GM23338 (cell line): Measurements from ENCODE around the gene PLEKHD1. TPM values are rescaled to one million over a fixed set of nuclear protein-coding genes. Genes with fewer than 3 reads are reported as not detected.

Source experiments
- ATAC-seq: fragments of 200-7000 bp; cut with Tn5 transposase; 3 replicates; pipeline ENCODE4 v1.9.1; 2020
- DNase-seq: peaks from one replicate; pipeline ENCODE4 v3.0.0-alpha.2; 2015; ENCODE audit warnings: low spot score
- H2AFZ ChIP-seq: fragments of 200-600 bp; sonication (generic); 2 replicates; pipeline ENCODE4 v1.8.0; 2016; ENCODE audit warnings: antibody characterized with exemption, mild to moderate bottlenecking, moderate library complexity
- H3F3A ChIP-seq: fragments of 200-600 bp; sonication (generic); replicated peaks from 2 replicates; pipeline ENCODE4 v1.8.0; 2017; ENCODE audit warnings: antibody characterized with exemption, mixed run types, low read depth
- H3K27ac ChIP-seq: fragments of 200-600 bp; sonication (generic); 2 replicates; pipeline ENCODE4 v1.6.1; 2016; ENCODE audit warnings: low read depth
- H3K27me3 ChIP-seq: fragments of 200-600 bp; sonication (generic); 2 replicates; pipeline ENCODE4 v1.8.0; 2016; ENCODE audit warnings: mild to moderate bottlenecking, mixed run types, moderate library complexity; ENCODE audit not compliant: insufficient read depth
- H3K36me3 ChIP-seq: fragments of 200-600 bp; sonication (generic); 2 replicates; pipeline ENCODE4 v1.8.0; 2016; ENCODE audit warnings: mild to moderate bottlenecking; ENCODE audit not compliant: insufficient read depth
- H3K4me1 ChIP-seq: fragments of 200-600 bp; sonication (generic); 2 replicates; pipeline ENCODE4 v1.8.0; 2016; ENCODE audit warnings: mild to moderate bottlenecking, moderate library complexity; ENCODE audit not compliant: insufficient read depth
- H3K4me2 ChIP-seq: fragments of 200-600 bp; sonication (generic); 2 replicates; pipeline ENCODE4 v1.7.1; 2017; ENCODE audit warnings: mixed run types
- H3K4me3 ChIP-seq: fragments of 200-600 bp; sonication (generic); 2 replicates; pipeline ENCODE4 v1.6.1; 2016; ENCODE audit warnings: mixed run types
- H3K79me2 ChIP-seq: fragments of 200-600 bp; sonication (generic); replicated peaks from 2 replicates; pipeline ENCODE4 v1.8.0; 2017; ENCODE audit warnings: mild to moderate bottlenecking; ENCODE audit not compliant: insufficient read depth
- H3K9me2 ChIP-seq: fragments of 200-600 bp; sonication (generic); 2 replicates; pipeline ENCODE4 v1.8.0; 2017; ENCODE audit not compliant: insufficient read depth
- H4K20me1 ChIP-seq: fragments of 200-600 bp; sonication (generic); replicated peaks from 2 replicates; pipeline ENCODE4 v1.8.0; 2017; ENCODE audit warnings: mild to moderate bottlenecking; ENCODE audit not compliant: insufficient read depth
- H3K27ac Mint-ChIP-seq: 2 replicates; pipeline ENCODE4 v1.8.0; 2020; ENCODE audit warnings: inconsistent platforms, mild to moderate bottlenecking, moderate library complexity, mixed read lengths
- H3K27me3 Mint-ChIP-seq: 3 replicates; pipeline ENCODE4 v1.8.0; 2022; ENCODE audit warnings: low read depth, mild to moderate bottlenecking, moderate library complexity, mixed read lengths, inconsistent platforms; ENCODE audit not compliant: insufficient read depth, poor library complexity
- H3K36me3 Mint-ChIP-seq: 3 replicates; pipeline ENCODE4 v1.8.0; 2021; ENCODE audit warnings: low read depth, mild to moderate bottlenecking, inconsistent platforms, moderate library complexity, mixed read lengths
- H3K4me1 Mint-ChIP-seq: 3 replicates; pipeline ENCODE4 v1.8.0; 2020; ENCODE audit warnings: mild to moderate bottlenecking, inconsistent platforms, mixed read lengths
- H3K4me3 Mint-ChIP-seq: 3 replicates; pipeline ENCODE4 v1.8.0; 2021; ENCODE audit warnings: moderate library complexity, mild to moderate bottlenecking, inconsistent platforms, mixed read lengths
- H3K9me3 Mint-ChIP-seq: 3 replicates; pipeline ENCODE4 v1.8.0; 2020; ENCODE audit warnings: moderate library complexity, mild to moderate bottlenecking, inconsistent platforms, mixed read lengths
- CREB1 ChIP-seq: fragments of 250-450 bp; sonication (Bioruptor Pico); IDR thresholded peaks from 2 replicates; pipeline ENCODE4 v1.5.0; 2020; ENCODE audit warnings: low read depth, mild to moderate bottlenecking, moderate library complexity
- CTCF ChIP-seq, 2 experiments: fragments of 200-600 bp in 1 of 2; sonication (generic) in 1 of 2; conservative IDR thresholded peaks; 2 replicates each; pipeline versions ENCODE4 v1.5.1 to v1.6.1; 2016 to 2017; ENCODE audit warnings: antibody characterized with exemption in 2 of 2, low read depth in 2 of 2, mild to moderate bottlenecking in 2 of 2, moderate library complexity in 1 of 2
- ETS1 ChIP-seq: IDR thresholded peaks from 2 replicates; pipeline ENCODE4 v1.6.1; 2016; ENCODE audit warnings: antibody characterized with exemption
- EZH2 ChIP-seq: fragments of 200-600 bp; sonication (generic); IDR thresholded peaks from one replicate; pipeline ENCODE4 v1.8.0; 2017; ENCODE audit warnings: antibody characterized with exemption, mild to moderate bottlenecking, low read depth; ENCODE audit not compliant: unreplicated experiment
- EZH2phosphoT487 ChIP-seq: fragments of 200-600 bp; sonication (generic); IDR thresholded peaks from one replicate; pipeline ENCODE4 v1.8.1; 2018; ENCODE audit warnings: antibody characterized with exemption; ENCODE audit not compliant: unreplicated experiment
- NANOG ChIP-seq: IDR thresholded peaks from 2 replicates; pipeline ENCODE4 v1.6.1; 2016; ENCODE audit warnings: antibody characterized with exemption, borderline replicate concordance
- REST ChIP-seq: IDR thresholded peaks from one replicate; pipeline ENCODE4 v1.6.1; 2018; ENCODE audit warnings: antibody characterized with exemption; ENCODE audit not compliant: unreplicated experiment
- STAT1 ChIP-seq: IDR thresholded peaks from one replicate; pipeline ENCODE4 v1.6.1; 2016; ENCODE audit warnings: antibody characterized with exemption; ENCODE audit not compliant: unreplicated experiment
- ZNF114 ChIP-seq: fragments of 250-450 bp; sonication (Bioruptor Pico); IDR thresholded peaks from 2 replicates; pipeline ENCODE4 v1.5.0; 2020; ENCODE audit warnings: mild to moderate bottlenecking, moderate library complexity
- ZNF331 ChIP-seq: fragments of 250-450 bp; sonication (Bioruptor Pico); IDR thresholded peaks from 2 replicates; pipeline ENCODE4 v1.5.0; 2020; ENCODE audit warnings: low read depth, mild to moderate bottlenecking, moderate library complexity
- ZNF462 ChIP-seq: fragments of 250-450 bp; sonication (Bioruptor Pico); IDR thresholded peaks from 2 replicates; pipeline ENCODE4 v1.5.0; 2020; ENCODE audit warnings: mild to moderate bottlenecking, moderate library complexity
- polyA plus RNA-seq: library from polyadenylated mRNA; unstranded; fragments of >200 nt; fragmentation: Nextera tagmentation; extraction: Ambion mirVana; gene quantifications from 2 replicates; pipeline ENCODE4 v1.2.1, GENCODE V29; 2016
- total RNA-seq: library from RNA; depleted of rRNA; stranded (reverse); fragments of >200 nt; shearing (Covaris generic); gene quantifications from 2 replicates; pipeline ENCODE4 v1.2.3, GENCODE V29; 2014

The PLEKHD1 gene
- total and polyA plus RNA-seq, 2 experiments from 2014 or later = 0.19 to 0.28 TPM

- H3K36me3 Mint-ChIP-seq = no peaks in the 10 kb centered on the region
- ATAC-seq (no peak), DNase-seq (no peak)
- H3K27ac ChIP-seq = no peak overlapping the region
- H3K4me2 ChIP-seq = no peak overlapping the region
- H2AFZ ChIP-seq = no peak overlapping the region
- H3K4me1 ChIP-seq = no peaks in the 10 kb centered on the region
- H3K27me3 Mint-ChIP-seq = peaks cover 41% of the 10 kb centered on the region
- no peaks in the 10 kb centered on the region for H3F3A ChIP-seq
- H4K20me1 ChIP-seq = no peaks in the 10 kb centered on the region
- TF ChIP-seq CTCF (conservative IDR thresholded peaks at IDR 0.05; ENCODE audit: low read depth in 2 of 2) (no peak), REST (no peak), ETS1 (no peak), NANOG (no peak), STAT1 (no peak), ZNF331 (no peak), ZNF114 (CRISPR knock-in tag) (no peak), ZNF462 (CRISPR knock-in tag) (no peak), CREB1 (CRISPR knock-in tag) (no peak), EZH2 (no peak), EZH2phosphoT487 (no peak)
- H3K4me1 Mint-ChIP-seq = no peaks in the 10 kb centered on the region; the same call in 2 of the 3 replicates
- no peaks in the 10 kb centered on the region for H3K9me2 ChIP-seq
- no peaks in the 10 kb centered on the region for H3K36me3 ChIP-seq
- peaks cover 6% of the 10 kb centered on the region; the same call in 2 of the 3 replicates for H3K9me3 Mint-ChIP-seq
- no peak overlapping the region for H3K4me3 ChIP-seq
- H3K79me2 ChIP-seq = no peaks in the 10 kb centered on the region
- no peak overlapping the region for H3K27ac Mint-ChIP-seq
- H3K27me3 ChIP-seq = peaks cover 36% of the 10 kb centered on the region
- no peak overlapping the region for H3K4me3 Mint-ChIP-seq
Measured at GRCh38 chr14:69479696-69480095, 4.8 kb upstream of the PLEKHD1 start.
